DOHH2 (cell line): Measurements from ENCODE around the gene LYZL1.

Experiments used
- EZH2phosphoT487 ChIP-seq: fragments of 200-600 bp; sonication (generic); IDR thresholded peaks from 2 replicates; pipeline ENCODE4 v1.6.1; 2017; ENCODE audit warnings: borderline replicate concordance, mild to moderate bottlenecking, antibody characterized with exemption, low read length, moderate library complexity, mixed read lengths
- TF ChIP-seq, protein P1 (sequence below): fragments of 200-600 bp; sonication (generic); IDR thresholded peaks from one replicate; pipeline ENCODE4 v1.5.1; 2014; ENCODE audit warnings: antibody characterized with exemption, mild to moderate bottlenecking, low read depth, low read length; ENCODE audit not compliant: poor library complexity, severe bottlenecking

DNA sequence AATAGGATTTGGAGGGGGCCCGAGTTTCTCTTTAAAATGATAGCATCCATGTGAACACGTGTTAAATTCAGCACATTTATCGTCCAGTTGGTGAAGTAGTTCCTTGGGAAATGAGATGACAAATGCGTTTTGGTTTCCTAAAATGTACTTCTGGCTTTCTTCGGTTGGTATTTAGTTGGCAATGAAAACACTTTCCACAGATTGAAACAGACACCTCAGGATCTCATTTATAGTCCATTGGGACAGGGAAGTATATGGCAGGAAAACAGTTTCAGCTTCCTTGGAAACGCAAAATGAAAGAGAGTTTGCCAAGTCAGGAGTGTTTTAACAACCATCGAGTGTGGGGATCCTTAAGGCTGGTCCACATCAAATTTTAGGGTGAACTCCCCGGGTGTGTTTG lies 19.4 kb upstream of the LYZL1 start:
- TF ChIP-seq, protein P1, sequence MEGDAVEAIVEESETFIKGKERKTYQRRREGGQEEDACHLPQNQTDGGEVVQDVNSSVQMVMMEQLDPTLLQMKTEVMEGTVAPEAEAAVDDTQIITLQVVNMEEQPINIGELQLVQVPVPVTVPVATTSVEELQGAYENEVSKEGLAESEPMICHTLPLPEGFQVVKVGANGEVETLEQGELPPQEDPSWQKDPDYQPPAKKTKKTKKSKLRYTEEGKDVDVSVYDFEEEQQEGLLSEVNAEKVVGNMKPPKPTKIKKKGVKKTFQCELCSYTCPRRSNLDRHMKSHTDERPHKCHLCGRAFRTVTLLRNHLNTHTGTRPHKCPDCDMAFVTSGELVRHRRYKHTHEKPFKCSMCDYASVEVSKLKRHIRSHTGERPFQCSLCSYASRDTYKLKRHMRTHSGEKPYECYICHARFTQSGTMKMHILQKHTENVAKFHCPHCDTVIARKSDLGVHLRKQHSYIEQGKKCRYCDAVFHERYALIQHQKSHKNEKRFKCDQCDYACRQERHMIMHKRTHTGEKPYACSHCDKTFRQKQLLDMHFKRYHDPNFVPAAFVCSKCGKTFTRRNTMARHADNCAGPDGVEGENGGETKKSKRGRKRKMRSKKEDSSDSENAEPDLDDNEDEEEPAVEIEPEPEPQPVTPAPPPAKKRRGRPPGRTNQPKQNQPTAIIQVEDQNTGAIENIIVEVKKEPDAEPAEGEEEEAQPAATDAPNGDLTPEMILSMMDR: no peak
- no peak for TF ChIP-seq EZH2phosphoT487
